ENCODE results near the gene SRSF6. TPM values are rescaled to one million over a fixed set of nuclear protein-coding genes. Genes with fewer than 3 reads are reported as not detected.
A peak's percentile ranks its signal among the peaks of the same experiment; 100 is the strongest.

SRSF6 gene
- total and polyA plus RNA-seq, 9 donors = 72.5 to 181 (median 150) TPM

GRCh38 chr20:43459022-43459942, 1.6 kb downstream of the SRSF6 start:
- Histone ChIP-seq H3K27me3 (ENCODE audit: control insufficient read depth, insufficient read depth, low read length) (no peaks in the 10 kb centered on the region), H3K4me1 (ENCODE audit: control insufficient read depth, insufficient read depth, low read length) (peaks cover 9% of the 10 kb centered on the region), H3K36me3 (ENCODE audit: control insufficient read depth, insufficient read depth, low read length) (peaks cover 34% of the 10 kb centered on the region), H3K9me3 (replicated peaks; ENCODE audit: control insufficient read depth, low read depth, low read length) (no peaks in the 10 kb centered on the region), H3K27ac (ENCODE audit: low read length) (peak overlapping the region; percentile 32), H3K4me3 (ENCODE audit: low read length) (peak overlapping the region; percentile 98)
- peak; percentile 37 for DNase-seq
- WGBS (ENCODE audit: insufficient coverage) = 74% methylated on average over 3 of the region's 12 CpGs

GRCh38 chr20:43460172-43460829, 2.6 kb downstream of the SRSF6 start:
- H3K36me3 ChIP-seq (ENCODE audit: control insufficient read depth, insufficient read depth, low read length) = peaks cover 41% of the 10 kb centered on the region
- no peak overlapping the region for H3K4me3 ChIP-seq (ENCODE audit: low read length)
- 98% methylated on average over 14 of the region's 23 CpGs for WGBS (ENCODE audit: insufficient coverage)
- H3K27ac ChIP-seq (ENCODE audit: low read length) = no peak overlapping the region
- no peak for DNase-seq
- no peaks in the 10 kb centered on the region for H3K27me3 ChIP-seq (ENCODE audit: control insufficient read depth, insufficient read depth, low read length)
- no peaks in the 10 kb centered on the region for H3K9me3 ChIP-seq (replicated peaks; ENCODE audit: control insufficient read depth, low read depth, low read length)
- H3K4me1 ChIP-seq (ENCODE audit: control insufficient read depth, insufficient read depth, low read length) = peaks cover 9% of the 10 kb centered on the region

DNA sequence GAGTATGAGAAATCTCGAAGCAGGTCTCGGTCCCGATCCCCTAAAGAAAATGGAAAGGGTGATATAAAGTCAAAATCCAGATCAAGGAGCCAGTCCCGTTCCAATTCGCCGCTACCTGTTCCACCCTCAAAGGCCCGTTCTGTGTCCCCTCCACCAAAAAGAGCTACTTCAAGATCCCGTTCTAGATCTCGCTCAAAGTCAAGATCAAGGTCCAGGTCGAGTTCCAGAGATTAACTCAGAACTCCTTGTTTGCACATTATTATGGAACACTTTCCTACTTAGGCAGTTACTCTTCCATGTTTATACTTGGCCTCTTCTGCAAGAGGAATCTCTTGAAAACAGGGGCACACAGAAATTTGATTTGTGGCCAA, 3.1 kb downstream of the SRSF6 start:
- WGBS (ENCODE audit: insufficient coverage) = 88% methylated on average over 7 of the region's 10 CpGs

GRCh38 chr20:43461894-43462659, 4.4 kb downstream of the SRSF6 start:
- Histone ChIP-seq H3K27me3 (ENCODE audit: control insufficient read depth, insufficient read depth, low read length) (no peaks in the 10 kb centered on the region), H3K4me1 (ENCODE audit: control insufficient read depth, insufficient read depth, low read length) (peaks cover 4% of the 10 kb centered on the region), H3K27ac (ENCODE audit: low read length) (no peak overlapping the region), H3K4me3 (ENCODE audit: low read length) (no peak overlapping the region), H3K36me3 (ENCODE audit: control insufficient read depth, insufficient read depth, low read length) (peaks cover 56% of the 10 kb centered on the region), H3K9me3 (replicated peaks; ENCODE audit: control insufficient read depth, low read depth, low read length) (no peaks in the 10 kb centered on the region)
- no peak for DNase-seq
- no CpG with 5 or more reads among the region's 3 CpGs for WGBS (ENCODE audit: insufficient coverage)

More for the DNA sequence above, 3.1 kb downstream of the SRSF6 start:
- H3K4me3 ChIP-seq (ENCODE audit: low read length) = no peak overlapping the region
- no peaks in the 10 kb centered on the region for H3K9me3 ChIP-seq (replicated peaks; ENCODE audit: control insufficient read depth, low read depth, low read length)
- peaks cover 46% of the 10 kb centered on the region for H3K36me3 ChIP-seq (ENCODE audit: control insufficient read depth, insufficient read depth, low read length)
- H3K4me1 ChIP-seq (ENCODE audit: control insufficient read depth, insufficient read depth, low read length) = peaks cover 9% of the 10 kb centered on the region
- H3K27ac ChIP-seq (ENCODE audit: low read length) = no peak overlapping the region
- no peak for DNase-seq
- H3K27me3 ChIP-seq (ENCODE audit: control insufficient read depth, insufficient read depth, low read length) = no peaks in the 10 kb centered on the region

- H3K4me1 ChIP-seq (ENCODE audit: control insufficient read depth, insufficient read depth, low read length) = peaks cover 4% of the 10 kb centered on the region
- peaks cover 56% of the 10 kb centered on the region for H3K36me3 ChIP-seq (ENCODE audit: control insufficient read depth, insufficient read depth, low read length)
- H3K27ac ChIP-seq (ENCODE audit: low read length) = no peak overlapping the region
- no peaks in the 10 kb centered on the region for H3K27me3 ChIP-seq (ENCODE audit: control insufficient read depth, insufficient read depth, low read length)
- WGBS (ENCODE audit: insufficient coverage) = no CpG with 5 or more reads among the region's 4 CpGs
- no peak for DNase-seq
- H3K4me3 ChIP-seq (ENCODE audit: low read length) = no peak overlapping the region
- H3K9me3 ChIP-seq (replicated peaks; ENCODE audit: control insufficient read depth, low read depth, low read length) = no peaks in the 10 kb centered on the region
Measured at GRCh38 chr20:43462660-43463526, 5.2 kb downstream of the SRSF6 start.

- Histone ChIP-seq H3K4me1 (ENCODE audit: control insufficient read depth, insufficient read depth, low read length) (peaks cover 4% of the 10 kb centered on the region), H3K9me3 (replicated peaks; ENCODE audit: control insufficient read depth, low read depth, low read length) (no peaks in the 10 kb centered on the region), H3K36me3 (ENCODE audit: control insufficient read depth, insufficient read depth, low read length) (peaks cover 59% of the 10 kb centered on the region), H3K27me3 (ENCODE audit: control insufficient read depth, insufficient read depth, low read length) (no peaks in the 10 kb centered on the region), H3K27ac (ENCODE audit: low read length) (no peak overlapping the region), H3K4me3 (ENCODE audit: low read length) (no peak overlapping the region)
- WGBS (ENCODE audit: insufficient coverage) = no CpG with 5 or more reads among the region's 3 CpGs
- no peak for DNase-seq
Measured at GRCh38 chr20:43463527-43464218, 6.0 kb downstream of the SRSF6 start.

- Histone ChIP-seq H3K9me3 (replicated peaks; ENCODE audit: control insufficient read depth, low read depth, low read length) (no peaks in the 10 kb centered on the region), H3K27me3 (ENCODE audit: control insufficient read depth, insufficient read depth, low read length) (no peaks in the 10 kb centered on the region), H3K36me3 (ENCODE audit: control insufficient read depth, insufficient read depth, low read length) (peaks cover 56% of the 10 kb centered on the region), H3K4me1 (ENCODE audit: control insufficient read depth, insufficient read depth, low read length) (no peaks in the 10 kb centered on the region), H3K27ac (ENCODE audit: low read length) (no peak overlapping the region), H3K4me3 (ENCODE audit: low read length) (no peak overlapping the region)
- DNase-seq = no peak
- 82% methylated on average over 3 of the region's 9 CpGs for WGBS (ENCODE audit: insufficient coverage)
Measured at GRCh38 chr20:43464219-43464790, 6.6 kb downstream of the SRSF6 start.

DNA sequence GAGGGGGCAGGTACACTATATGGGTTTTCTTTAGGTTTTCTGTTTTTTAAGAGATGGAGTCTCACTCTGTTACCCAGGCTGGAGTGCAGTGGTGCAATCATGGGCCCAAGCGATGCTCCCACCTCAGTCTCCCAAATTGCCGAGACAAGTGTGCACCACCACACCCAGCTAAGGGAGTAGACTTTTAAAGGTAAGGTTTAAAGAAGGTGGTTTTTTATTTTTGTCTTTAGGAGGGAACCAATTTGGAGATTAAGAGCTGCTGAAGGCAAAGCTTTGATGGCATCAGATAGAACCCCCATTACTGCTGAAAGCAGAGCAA, 7.9 kb downstream of the SRSF6 start:
- Histone ChIP-seq H3K4me1 (ENCODE audit: control insufficient read depth, insufficient read depth, low read length) (no peaks in the 10 kb centered on the region), H3K36me3 (ENCODE audit: control insufficient read depth, insufficient read depth, low read length) (peaks cover 57% of the 10 kb centered on the region), H3K9me3 (replicated peaks; ENCODE audit: control insufficient read depth, low read depth, low read length) (no peaks in the 10 kb centered on the region), H3K4me3 (ENCODE audit: low read length) (no peak overlapping the region), H3K27me3 (ENCODE audit: control insufficient read depth, insufficient read depth, low read length) (no peaks in the 10 kb centered on the region), H3K27ac (ENCODE audit: low read length) (no peak overlapping the region)
- no CpG with 5 or more reads among the region's 2 CpGs for WGBS (ENCODE audit: insufficient coverage)
- no peak for DNase-seq

- no CpG with 5 or more reads among the region's 1 CpG for WGBS (ENCODE audit: insufficient coverage)
- H3K27ac ChIP-seq (ENCODE audit: low read length) = no peak overlapping the region
- no peaks in the 10 kb centered on the region for H3K4me1 ChIP-seq (ENCODE audit: control insufficient read depth, insufficient read depth, low read length)
- no peaks in the 10 kb centered on the region for H3K27me3 ChIP-seq (ENCODE audit: control insufficient read depth, insufficient read depth, low read length)
- no peaks in the 10 kb centered on the region for H3K9me3 ChIP-seq (replicated peaks; ENCODE audit: control insufficient read depth, low read depth, low read length)
- peaks cover 52% of the 10 kb centered on the region for H3K36me3 ChIP-seq (ENCODE audit: control insufficient read depth, insufficient read depth, low read length)
- DNase-seq = no peak
- no peak overlapping the region for H3K4me3 ChIP-seq (ENCODE audit: low read length)
Measured at GRCh38 chr20:43467589-43467988, 9.9 kb downstream of the SRSF6 start.

All from muscle of leg (tissue), 11 donors.